HG02943 (cell line): Measurements from ENCODE around the gene SIMC1.
"Not testable (repeated sequence)": the region's sequence is repeated elsewhere in the genome, so short reads cannot be mapped to it uniquely, and the experiment has no call there.

Experiments
- ATAC-seq: cut with Tn5 transposase; IDR thresholded peaks from one replicate; pipeline ENCODE4 v1.9.1; 2021; ENCODE audit warnings: mild to moderate bottlenecking, low read depth, moderate library complexity; ENCODE audit not compliant: unreplicated experiment

Gene SIMC1

GRCh38 chr5:176290057-176290840 is 52.0 kb downstream of the SIMC1 start:
- not testable (repeated sequence) for ATAC-seq

- ATAC-seq: not testable (repeated sequence)
These were observed 67.1 kb downstream of the SIMC1 start for GRCh38 chr5:176305356-176305755.

GRCh38 chr5:176317534-176318374 is 79.5 kb downstream of the SIMC1 start:
- ATAC-seq: no peak

- ATAC-seq: no peak
These were observed 81.8 kb downstream of the SIMC1 start for GRCh38 chr5:176319827-176320554.

GRCh38 chr5:176320577-176320976 is 82.4 kb downstream of the SIMC1 start:
- ATAC-seq: no peak

GRCh38 chr5:176334031-176334770 is 96.0 kb downstream of the SIMC1 start:
- ATAC-seq: no peak

- no peak for ATAC-seq
These were observed 99.7 kb downstream of the SIMC1 start for GRCh38 chr5:176337913-176338312.

GRCh38 chr5:176339304-176339703 is 101.1 kb downstream of the SIMC1 start:
- ATAC-seq: no peak

- ATAC-seq: no peak
These were observed 103.3 kb downstream of the SIMC1 start for GRCh38 chr5:176341325-176342157.

- ATAC-seq: no peak
These were observed 103.9 kb downstream of the SIMC1 start for GRCh38 chr5:176342158-176342483.

GRCh38 chr5:176342766-176343458 is 104.7 kb downstream of the SIMC1 start:
- no peak for ATAC-seq

GRCh38 chr5:176350416-176350815 is 112.2 kb downstream of the SIMC1 start:
- no peak for ATAC-seq

GRCh38 chr5:176352116-176352878 is 114.1 kb downstream of the SIMC1 start:
- no peak for ATAC-seq

- ATAC-seq: no peak
These were observed 115.3 kb downstream of the SIMC1 start for GRCh38 chr5:176353533-176353932.

GRCh38 chr5:176355400-176356178 is 117.4 kb downstream of the SIMC1 start:
- ATAC-seq: no peak

GRCh38 chr5:176356179-176356566 is 117.9 kb downstream of the SIMC1 start:
- no peak for ATAC-seq

- ATAC-seq: no peak
These were observed 121.4 kb downstream of the SIMC1 start for GRCh38 chr5:176359658-176360057.
